Sciatic nerve (tissue), 2 donors: ENCODE results near the gene GCA. TPM values are rescaled to one million over a fixed set of nuclear protein-coding genes. Genes with fewer than 3 reads are reported as not detected.

Experiments
- ATAC-seq: fragments of 200-7000 bp; cut with Tn5 transposase; one replicate; pipeline ENCODE4 v1.9.1; 2020; ENCODE audit warnings: mild to moderate bottlenecking, moderate library complexity
- DNase-seq: peaks from one replicate; pipeline ENCODE4 v3.0.0-alpha.2; 2020; ENCODE audit warnings: low spot score
- intact Hi-C: fragments of 100-400 bp; cut with DNase I; formaldehyde crosslinking; loops from one replicate; pipeline ENCODE4 v1.14.2; 2022
- total RNA-seq: library from RNA; stranded (reverse); fragmentation: NEBNext Ultra II Directional; extraction: Animal tissue kit (Norgen Biotek cat#: 25700); gene quantifications from one replicate; pipeline ENCODE4 v1.2.1, GENCODE V29; 2021
- donor health status: DM: no; HTN: no; CAD: no.
- donor health status: DM: no; HTN: no; CAD: no.

The GCA gene
- total RNA-seq, 1 donor from 2014 or later: 35.7 TPM

DNA sequence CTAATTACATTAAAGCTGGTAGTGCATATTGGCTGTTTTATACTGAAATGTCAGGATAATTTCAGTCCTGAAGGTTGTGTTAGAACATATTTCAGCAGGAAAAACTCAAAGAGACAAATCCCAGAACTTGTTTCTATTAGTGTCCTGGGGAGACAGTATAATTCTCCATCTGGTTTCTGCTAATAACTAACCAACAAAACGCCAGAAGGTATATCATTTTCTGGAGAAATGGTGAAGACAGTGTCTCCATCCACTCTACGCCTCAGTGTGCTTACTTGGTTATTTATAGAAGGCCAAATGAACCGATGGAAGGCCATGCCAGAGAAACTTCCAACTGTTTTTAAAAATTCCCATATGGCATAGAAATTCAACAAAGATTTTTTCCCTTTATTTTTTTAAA lies 41.6 kb downstream of the GCA start:
- intact Hi-C loops: no loop called here
- no peak for ATAC-seq
- DNase-seq: no peak

GRCh38 chr2:162390801-162391200 lies 46.9 kb downstream of the GCA start:
- no peak for ATAC-seq
- intact Hi-C loops: no loop called here
- DNase-seq: no peak

DNA sequence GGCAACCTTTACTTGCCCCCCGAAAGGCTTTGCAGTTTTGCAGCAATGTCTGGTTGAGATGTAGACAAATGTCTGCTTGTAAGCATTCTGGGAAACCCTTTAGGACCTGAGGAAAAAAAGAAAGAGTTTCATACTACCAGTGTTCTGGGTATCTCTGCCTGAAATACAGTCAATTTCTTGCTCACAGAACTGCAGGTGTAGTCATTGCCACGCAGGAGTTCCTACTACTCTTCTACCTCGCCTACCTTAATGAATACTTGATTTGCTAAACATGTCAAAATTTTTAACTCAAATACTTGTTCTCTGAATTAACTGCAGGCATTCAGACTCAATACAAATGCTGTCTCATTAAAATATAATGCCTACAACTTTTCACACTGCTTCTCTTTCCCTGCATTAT lies 56.4 kb downstream of the GCA start:
- ATAC-seq (no peak), DNase-seq (no peak)
- intact Hi-C loops: no loop called here

- intact Hi-C loops: no loop called here
- DNase-seq (no peak), ATAC-seq (no peak)
Observed at GRCh38 chr2:162401871-162402270, 57.9 kb downstream of the GCA start.

- intact Hi-C loops: no loop called here
- ATAC-seq (no peak), DNase-seq (no peak)
Observed at GRCh38 chr2:162403884-162404283, 60.0 kb downstream of the GCA start.

Other genes with a start within 250 kb of the GCA start
- not detected for gene GCG, start 191.9 kb upstream of the GCA start, total RNA-seq
- 10.4 TPM for gene FAP, start 100.7 kb upstream of the GCA start, total RNA-seq
- gene IFIH1, start 25.4 kb upstream of the GCA start, total RNA-seq: 21.0 TPM